Muscle layer of colon (tissue), 2 donors: ENCODE measurements around the gene HDAC9.
"Not testable (repeated sequence)": the region's sequence is repeated elsewhere in the genome, so short reads cannot be mapped to it uniquely, and the experiment has no call there.

Source experiments
- H3K27ac ChIP-seq: one replicate; pipeline ENCODE4 v1.7.0; 2013; ENCODE audit warnings: low read depth, mild to moderate bottlenecking, low read length, moderate library complexity
- H3K27me3 ChIP-seq, 2 donors: one replicate each; pipeline ENCODE4 v1.7.0; 2013; ENCODE audit warnings: low read length in 2 of 2, mild to moderate bottlenecking in 2 of 2; ENCODE audit not compliant: insufficient read depth in 2 of 2, control insufficient read depth in 1 of 2
- H3K36me3 ChIP-seq: one replicate; pipeline ENCODE4 v1.7.0; 2013; ENCODE audit warnings: mild to moderate bottlenecking, low read length; ENCODE audit not compliant: insufficient read depth
- H3K4me1 ChIP-seq: one replicate; pipeline ENCODE4 v1.7.0; 2013; ENCODE audit warnings: mild to moderate bottlenecking, low read length; ENCODE audit not compliant: insufficient read depth
- H3K4me3 ChIP-seq, 2 donors: one replicate each; pipeline ENCODE4 v1.7.0; 2013; ENCODE audit warnings: low read length in 2 of 2, low read depth in 1 of 2, mild to moderate bottlenecking in 1 of 2, moderate library complexity in 1 of 2
- H3K9ac ChIP-seq: one replicate; pipeline ENCODE4 v1.7.0; 2013; ENCODE audit warnings: low read length
- H3K9me3 ChIP-seq: one replicate; pipeline ENCODE4 v1.7.0; 2013; ENCODE audit warnings: mild to moderate bottlenecking, low read length
- donor health status: abdominal sarcoma.
- donor health status: Adenocarcinoma of cecum.

Gene HDAC9

DNA sequence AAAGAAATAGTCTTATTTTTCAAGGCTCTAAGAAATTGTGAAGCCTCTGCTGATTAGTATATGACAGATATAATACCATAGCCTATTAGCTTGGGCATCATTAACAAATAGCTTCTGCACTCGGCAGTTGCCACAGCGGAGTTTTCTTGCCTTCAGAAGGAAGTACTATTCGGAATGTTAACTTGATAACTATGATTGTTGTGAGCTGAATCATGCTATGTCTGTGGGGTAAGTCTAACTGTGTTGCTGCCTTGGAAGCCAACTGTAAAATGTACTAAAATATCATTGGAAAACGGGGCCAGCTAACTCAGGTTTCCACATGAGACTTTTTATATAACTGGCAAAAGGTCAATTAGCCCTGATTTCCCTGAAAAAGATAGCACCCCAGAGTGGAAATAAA, 528.7 kb downstream of the HDAC9 start:
- Histone ChIP-seq H3K27ac (no peak overlapping the region), H3K4me1 (no peaks in the 10 kb centered on the region), H3K27me3 (no peaks in the 10 kb centered on the region)

DNA sequence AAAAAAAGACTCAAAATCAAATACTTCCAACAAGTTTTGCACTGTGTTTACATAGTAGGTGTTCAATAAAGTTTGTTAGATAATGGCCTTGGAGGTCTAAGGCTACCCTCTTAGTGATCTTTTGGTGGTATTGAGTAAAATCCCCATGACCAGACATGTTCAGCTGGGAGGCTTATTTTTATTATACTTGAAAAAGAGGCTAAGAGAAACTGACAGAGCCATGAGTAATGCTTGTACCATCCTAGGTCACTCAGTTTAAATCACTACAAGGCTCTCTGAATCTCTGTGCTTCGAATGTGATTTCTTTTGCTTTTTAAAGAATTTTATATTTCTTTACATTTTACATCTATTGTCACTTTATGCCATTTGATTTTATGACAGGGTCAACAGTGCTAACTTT, 531.3 kb downstream of the HDAC9 start:
- Histone ChIP-seq H3K4me3 (no peak overlapping the region), H3K9me3 (no peaks in the 10 kb centered on the region), H3K4me1 (no peaks in the 10 kb centered on the region), H3K9ac (no peak overlapping the region), H3K36me3 (no peaks in the 10 kb centered on the region), H3K27ac (no peak overlapping the region), H3K27me3 (no peaks in the 10 kb centered on the region)

More for the DNA sequence above, 528.7 kb downstream of the HDAC9 start:
- Histone ChIP-seq H3K36me3 (no peaks in the 10 kb centered on the region), H3K9me3 (no peaks in the 10 kb centered on the region), H3K9ac (no peak overlapping the region), H3K4me3 (no peak overlapping the region)

DNA sequence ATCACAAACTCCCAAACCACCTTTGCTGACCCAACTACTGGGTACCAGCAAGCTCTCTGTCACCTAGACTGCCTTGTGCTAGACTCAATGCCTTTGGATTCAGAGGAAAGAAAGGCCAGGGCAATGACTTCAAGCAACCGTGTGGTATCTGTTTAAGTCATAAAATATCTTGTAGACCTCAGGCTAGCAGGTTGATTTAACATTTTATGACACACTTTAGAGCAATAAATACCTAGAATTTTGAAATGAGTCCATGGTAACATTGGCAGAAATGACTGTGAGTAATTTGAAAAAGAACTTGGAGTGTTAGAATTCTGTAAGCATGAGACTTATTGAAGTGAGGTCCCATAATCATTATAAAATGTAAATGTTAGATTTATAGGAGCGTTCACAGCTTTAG, 534.7 kb downstream of the HDAC9 start:
- no peak overlapping the region for H3K27ac ChIP-seq
- H3K4me1 ChIP-seq = no peaks in the 10 kb centered on the region
- no peak overlapping the region for H3K9ac ChIP-seq
- no peaks in the 10 kb centered on the region for H3K27me3 ChIP-seq
- H3K36me3 ChIP-seq = no peaks in the 10 kb centered on the region
- H3K4me3 ChIP-seq = no peak overlapping the region
- no peaks in the 10 kb centered on the region for H3K9me3 ChIP-seq

DNA sequence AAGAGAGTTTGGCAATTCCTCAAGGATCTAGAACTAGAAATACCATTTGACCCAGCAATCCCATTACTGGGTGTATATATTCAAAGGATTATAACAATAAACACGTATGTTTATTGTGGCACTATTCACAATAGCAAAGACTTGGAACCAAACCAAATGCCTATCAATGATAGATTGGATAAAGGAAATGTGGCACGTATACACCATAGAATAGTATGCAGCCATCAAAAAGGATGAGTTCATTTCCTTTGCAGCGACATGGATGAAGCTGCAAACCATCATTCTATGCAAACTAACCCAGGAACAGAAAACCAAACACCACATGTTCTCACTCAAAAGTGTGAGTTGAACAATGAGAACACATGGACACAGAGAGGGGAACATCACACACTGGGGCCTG, 537.4 kb downstream of the HDAC9 start:
- H3K4me1 ChIP-seq, H3K9me3 ChIP-seq, H3K36me3 ChIP-seq, H3K4me3 ChIP-seq, H3K9ac ChIP-seq, H3K27ac ChIP-seq, H3K27me3 ChIP-seq: not testable (repeated sequence)

DNA sequence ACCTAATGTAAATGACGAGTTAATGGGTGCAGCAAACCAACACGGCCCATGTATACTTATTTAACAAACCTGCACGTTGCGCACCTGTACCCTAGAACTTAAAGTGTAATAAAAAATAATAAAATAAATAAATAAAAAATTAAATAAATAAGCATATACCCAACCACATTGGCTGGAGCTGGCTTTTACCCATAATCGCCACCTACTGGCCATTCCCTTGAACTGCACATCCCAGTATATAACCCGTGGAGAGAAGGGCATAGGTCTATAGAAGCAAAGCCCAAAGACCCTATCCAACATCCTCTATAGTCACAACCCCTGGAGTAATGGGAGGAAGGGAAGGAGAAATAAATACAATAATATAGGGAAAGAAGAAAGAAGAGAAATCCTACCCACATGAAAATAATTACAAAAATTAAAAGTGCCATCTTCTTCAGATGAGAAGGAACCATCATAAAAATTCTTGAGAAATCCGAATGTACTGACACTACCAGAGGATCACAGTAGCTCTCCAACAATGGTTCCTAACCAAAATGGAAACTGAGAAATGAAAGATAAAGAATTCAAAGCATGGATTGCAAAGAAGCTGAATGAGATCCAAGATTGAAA, 556.3 kb downstream of the HDAC9 start:
- Histone ChIP-seq H3K27me3 (no peaks in the 10 kb centered on the region), H3K4me1 (no peaks in the 10 kb centered on the region), H3K9ac (no peak overlapping the region), H3K9me3 (no peaks in the 10 kb centered on the region), H3K4me3 (no peak overlapping the region), H3K27ac (no peak overlapping the region), H3K36me3 (no peaks in the 10 kb centered on the region)
